ENCODE measurements around the gene ZNF382.

Gene ZNF382

DNA sequence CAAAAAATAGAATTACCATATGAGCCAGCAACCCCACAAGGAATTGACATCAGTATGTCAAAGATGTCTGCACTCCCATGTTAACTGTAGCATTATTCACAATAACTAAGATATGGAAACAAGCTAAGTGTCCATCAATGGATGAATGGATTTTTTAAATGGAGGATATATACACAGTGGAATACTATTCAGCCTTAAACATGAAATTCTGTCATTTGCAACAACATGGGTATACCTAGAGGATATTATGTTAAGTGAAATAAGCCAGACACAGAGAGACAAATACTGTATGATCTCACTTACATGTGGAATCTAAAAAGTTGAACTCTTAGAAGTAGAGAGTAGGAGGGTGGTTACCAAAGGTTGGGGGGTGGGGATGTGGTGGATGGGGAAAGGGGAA lies 74.3 kb downstream of the ZNF382 start:
- DNase-seq (ENCODE audit: low read depth): no peak

All from GM04504 (cell line).